H1 (cell line): ENCODE data around the gene DACT1. TPM values are rescaled to one million over a fixed set of nuclear protein-coding genes. Genes with fewer than 3 reads are reported as not detected.

Experiments used
- BACH1 ChIP-seq: IDR thresholded peaks from 2 replicates; pipeline ENCODE4 v1.6.1; 2012; ENCODE audit warnings: low read length, improper control_type of control experiment
- EGR1 ChIP-seq: IDR thresholded peaks from 2 replicates; pipeline ENCODE4 v1.6.1; 2011; ENCODE audit warnings: low read depth, low read length, borderline replicate concordance
- JUND ChIP-seq: IDR thresholded peaks from 2 replicates; pipeline ENCODE4 v1.6.1; 2011; ENCODE audit warnings: mild to moderate bottlenecking, improper control_type of control experiment, low read length
- NANOG ChIP-seq: IDR thresholded peaks from 2 replicates; pipeline ENCODE4 v1.6.1; 2011; ENCODE audit warnings: low read length, low read depth, mild to moderate bottlenecking, inconsistent platforms; ENCODE audit not compliant: insufficient read depth, poor library complexity, severe bottlenecking
- RAD21 ChIP-seq, 2 experiments: IDR thresholded peaks in 1 of 2; conservative IDR thresholded peaks in 1 of 2; 2 replicates each; pipeline ENCODE4 v1.6.1; 2011; ENCODE audit warnings: low read depth in 2 of 2, low read length in 2 of 2, improper control_type of control experiment in 1 of 2, inconsistent platforms in 1 of 2, mild to moderate bottlenecking in 1 of 2, moderate library complexity in 1 of 2
- polyA plus RNA-seq, 7 experiments: library from polyadenylated mRNA; depleted of rRNA in 3 of 7; stranded (reverse) in 5 of 7; unstranded in 2 of 7; fragments of >200 nt in 5 of 7; fragments of 200-250 nt in 2 of 7; gene quantifications; 1 replicate in 5 of 7; 2 replicates in 1 of 7; 4 replicates in 1 of 7; pipeline versions ENCODE4 v1.2.1 to v1.2.3, GENCODE V29; 2011 to 2013; ENCODE audit warnings: missing spikeins in 2 of 7, mixed read lengths in 2 of 7
- total RNA-seq: library from RNA; stranded (reverse); fragmentation: NEBNext Ultra II Directional; extraction: Animal tissue kit (Norgen Biotek cat#: 25700); gene quantifications from 2 replicates; pipeline ENCODE4 v1.2.1, GENCODE V29; 2021

Gene DACT1
- total and polyA plus RNA-seq, 2 of the 8 experiments (the other 6 are each of a cell fraction or from before 2014, with no cell fraction given) = 3.2 to 29.8 TPM

DNA sequence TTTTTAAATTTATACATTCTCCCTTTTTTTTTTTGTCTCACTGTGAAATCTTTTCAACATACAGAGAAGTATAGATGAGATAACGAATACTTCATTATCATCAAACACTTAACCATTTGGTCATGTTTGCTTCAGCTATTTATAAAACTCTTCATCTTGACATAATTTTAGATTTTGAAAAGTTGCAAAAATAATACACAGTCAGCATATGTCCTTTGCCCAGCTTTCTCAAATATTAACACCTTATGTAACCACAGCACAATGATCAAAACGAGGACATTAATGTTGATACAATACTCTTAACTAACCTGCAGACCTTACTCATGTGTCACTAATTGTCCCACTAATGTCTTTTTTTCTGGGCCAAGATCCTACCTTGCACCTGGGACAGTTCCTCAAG is 36.0 kb downstream of the DACT1 start (continued):
- TF ChIP-seq EGR1 (no peak), NANOG (no peak), RAD21 (IDR thresholded peaks at IDR 0.05 in 1 of 2, conservative IDR thresholded peaks at IDR 0.05 in 1 of 2; ENCODE audit: low read depth in 2 of 2, low read length in 2 of 2) (no peak), BACH1 (no peak), JUND (no peak)
- TF ChIP-seq, all 59 proteins: peak for 0
